Measurements from ENCODE around the gene GGTLC3. TPM values are rescaled to one million over a fixed set of nuclear protein-coding genes. Genes with fewer than 3 reads are reported as not detected.
"Not testable (repeated sequence)": the region's sequence is repeated elsewhere in the genome, so short reads cannot be mapped to it uniquely, and the experiment has no call there.

Gene GGTLC3
- not detected for total RNA-seq

- DNase-seq; H3K36me3 ChIP-seq; H3K27me3 ChIP-seq; intact Hi-C loops (cut with DNase I); H3K9ac ChIP-seq (ENCODE audit: low read depth in 2 of 2, low read length in 2 of 2); H3K4me1 ChIP-seq; H3K9me3 ChIP-seq; H3K4me3 ChIP-seq; H3K27ac ChIP-seq: not testable (repeated sequence)
Observed at GRCh38 chr22:18518061-18518460, at the start of gene GGTLC3. Gene GGTLC3 (minus strand): TSS chr22:18518161. CDS start chr22:18517897, 264 bp downstream.

- H3K9me3 ChIP-seq; H3K4me1 ChIP-seq; intact Hi-C loops (cut with DNase I); H3K27me3 ChIP-seq; H3K36me3 ChIP-seq; H3K27ac ChIP-seq; H3K9ac ChIP-seq (ENCODE audit: low read depth in 2 of 2, low read length in 2 of 2); DNase-seq; H3K4me3 ChIP-seq: not testable (repeated sequence)
Observed at GRCh38 chr22:18560099-18560974, 42.4 kb upstream of the GGTLC3 start.

- DNase-seq; H3K27ac ChIP-seq; H3K27me3 ChIP-seq; H3K9ac ChIP-seq (ENCODE audit: low read depth in 2 of 2, low read length in 2 of 2); H3K4me3 ChIP-seq; H3K9me3 ChIP-seq; intact Hi-C loops (cut with DNase I); H3K36me3 ChIP-seq; H3K4me1 ChIP-seq: not testable (repeated sequence)
Observed at GRCh38 chr22:18558939-18559338, 41.0 kb upstream of the GGTLC3 start.

DNA sequence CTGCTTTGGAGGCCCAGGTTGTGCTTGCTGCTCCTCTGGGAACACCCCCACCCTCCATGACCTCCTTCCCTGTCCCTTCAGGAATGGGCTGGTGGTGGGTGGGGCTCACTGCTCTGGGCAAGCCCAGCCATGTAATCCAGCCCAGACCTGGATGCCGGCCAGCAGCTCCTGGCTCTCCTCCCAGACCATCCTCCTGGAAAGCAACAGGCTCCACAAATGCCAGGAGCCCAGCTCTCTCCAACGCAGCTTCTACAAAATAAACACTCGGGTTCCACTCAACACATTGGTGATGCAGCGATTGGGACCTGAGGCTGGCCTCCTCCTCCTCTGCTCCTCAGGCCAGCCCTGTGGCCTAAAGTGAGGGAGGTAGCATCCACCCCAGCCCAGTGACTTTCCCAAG, 40.6 kb upstream of the GGTLC3 start:
- H3K4me3 ChIP-seq; H3K36me3 ChIP-seq; DNase-seq; H3K27ac ChIP-seq; H3K4me1 ChIP-seq; intact Hi-C loops (cut with DNase I); H3K9me3 ChIP-seq; H3K9ac ChIP-seq (ENCODE audit: low read depth in 2 of 2, low read length in 2 of 2); H3K27me3 ChIP-seq: not testable (repeated sequence)

- H3K4me1 ChIP-seq; H3K27ac ChIP-seq; H3K4me3 ChIP-seq; H3K36me3 ChIP-seq; intact Hi-C loops (cut with DNase I); DNase-seq; H3K27me3 ChIP-seq; H3K9me3 ChIP-seq; H3K9ac ChIP-seq (ENCODE audit: low read depth in 2 of 2, low read length in 2 of 2): not testable (repeated sequence)
Observed at GRCh38 chr22:18554280-18555256, 36.6 kb upstream of the GGTLC3 start.

- H3K9ac ChIP-seq (ENCODE audit: low read depth in 2 of 2, low read length in 2 of 2); H3K4me3 ChIP-seq; H3K36me3 ChIP-seq; H3K4me1 ChIP-seq; intact Hi-C loops (cut with DNase I); DNase-seq; H3K27ac ChIP-seq; H3K9me3 ChIP-seq; H3K27me3 ChIP-seq: not testable (repeated sequence)
Observed at GRCh38 chr22:18552839-18553597, 35.1 kb upstream of the GGTLC3 start.

GRCh38 chr22:18551046-18551445, 33.1 kb upstream of the GGTLC3 start:
- H3K9me3 ChIP-seq; H3K9ac ChIP-seq (ENCODE audit: low read depth in 2 of 2, low read length in 2 of 2); H3K4me1 ChIP-seq; H3K36me3 ChIP-seq; intact Hi-C loops (cut with DNase I); H3K4me3 ChIP-seq; H3K27ac ChIP-seq; H3K27me3 ChIP-seq; DNase-seq: not testable (repeated sequence)

DNA sequence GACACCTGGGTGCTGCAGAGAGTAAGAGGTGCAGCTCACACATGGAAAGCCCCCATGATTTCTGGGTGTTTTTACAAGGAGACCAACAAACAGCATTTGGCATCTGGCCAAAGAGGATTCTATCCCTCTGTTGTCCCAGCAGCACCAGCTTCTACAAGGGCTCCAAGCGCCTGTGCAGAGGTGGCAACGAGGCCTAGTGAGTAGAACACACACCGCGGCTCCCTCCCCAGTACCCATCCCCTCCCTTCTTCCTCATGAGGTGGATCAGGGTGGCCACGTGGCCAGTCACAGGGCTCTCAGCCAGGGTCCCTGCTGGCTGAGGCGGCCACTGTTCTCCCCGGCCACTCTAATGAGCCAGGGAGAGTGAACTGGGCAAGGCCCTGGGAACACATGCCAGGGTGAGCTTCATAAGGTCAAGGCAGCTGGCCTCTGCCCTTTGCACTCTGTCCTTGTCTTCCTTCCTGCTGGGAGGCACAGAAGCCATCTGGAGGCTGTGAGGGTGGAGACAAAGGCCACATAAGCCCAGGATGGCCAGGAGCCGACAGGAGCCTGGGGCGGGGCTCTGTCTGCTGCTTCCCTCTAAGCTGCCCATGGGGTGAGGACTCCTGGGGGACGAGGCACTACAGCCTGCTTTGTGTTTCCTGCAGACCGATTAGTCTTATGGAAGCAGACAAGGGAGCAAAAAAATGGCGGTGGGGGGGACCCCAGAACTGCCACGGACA, 31.7 kb upstream of the GGTLC3 start:
- H3K36me3 ChIP-seq; H3K27me3 ChIP-seq; H3K9ac ChIP-seq (ENCODE audit: low read depth in 2 of 2, low read length in 2 of 2); H3K9me3 ChIP-seq; H3K4me1 ChIP-seq; H3K4me3 ChIP-seq; DNase-seq; H3K27ac ChIP-seq; intact Hi-C loops (cut with DNase I): not testable (repeated sequence)

DNA sequence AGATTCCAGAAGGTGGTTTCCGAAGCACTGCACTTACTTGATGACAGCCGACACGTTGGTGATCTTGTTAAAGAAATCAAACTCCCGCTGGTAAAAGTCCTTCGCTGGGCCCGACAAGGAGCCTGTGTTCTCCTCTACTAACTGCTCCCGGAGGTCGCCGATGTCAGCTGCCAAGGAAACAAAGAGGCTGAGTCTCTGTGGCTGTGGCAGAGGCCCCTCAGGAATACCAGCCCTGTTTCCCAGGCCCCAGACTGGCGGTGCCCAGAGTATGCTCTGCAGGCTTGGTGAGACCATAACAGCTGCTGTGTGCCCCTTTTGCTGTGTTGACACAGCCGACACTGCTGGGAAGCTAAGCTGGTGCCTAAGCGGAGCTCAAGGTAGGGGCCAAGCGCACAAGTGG, 26.7 kb upstream of the GGTLC3 start:
- H3K27ac ChIP-seq; H3K4me1 ChIP-seq; H3K27me3 ChIP-seq; DNase-seq; H3K9me3 ChIP-seq; H3K4me3 ChIP-seq; H3K36me3 ChIP-seq; H3K9ac ChIP-seq (ENCODE audit: low read depth in 2 of 2, low read length in 2 of 2); intact Hi-C loops (cut with DNase I): not testable (repeated sequence)

GRCh38 chr22:18543400-18543799, 25.4 kb upstream of the GGTLC3 start:
- H3K27me3 ChIP-seq; intact Hi-C loops (cut with DNase I); H3K27ac ChIP-seq; H3K9ac ChIP-seq (ENCODE audit: low read depth in 2 of 2, low read length in 2 of 2); DNase-seq; H3K9me3 ChIP-seq; H3K4me3 ChIP-seq; H3K4me1 ChIP-seq; H3K36me3 ChIP-seq: not testable (repeated sequence)

GRCh38 chr22:18539994-18540393, 22.0 kb upstream of the GGTLC3 start:
- H3K9ac ChIP-seq (ENCODE audit: low read depth in 2 of 2, low read length in 2 of 2); H3K36me3 ChIP-seq; H3K9me3 ChIP-seq; H3K4me1 ChIP-seq; H3K27me3 ChIP-seq; intact Hi-C loops (cut with DNase I); DNase-seq; H3K4me3 ChIP-seq; H3K27ac ChIP-seq: not testable (repeated sequence)

GRCh38 chr22:18534315-18534714, 16.4 kb upstream of the GGTLC3 start:
- not testable (repeated sequence) for H3K9ac ChIP-seq (ENCODE audit: low read depth in 2 of 2, low read length in 2 of 2)

More at GRCh38 chr22:18534315-18534714, 16.4 kb upstream of the GGTLC3 start:
- H3K36me3 ChIP-seq; H3K27ac ChIP-seq; H3K9me3 ChIP-seq; H3K4me1 ChIP-seq; DNase-seq; H3K4me3 ChIP-seq; intact Hi-C loops (cut with DNase I); H3K27me3 ChIP-seq: not testable (repeated sequence)
